GM21737 (cell line): ENCODE data around the gene CLCN7.
A peak's percentile ranks its signal among the peaks of the same experiment; 100 is the strongest.

Source experiments
- ATAC-seq: cut with Tn5 transposase; IDR thresholded peaks from one replicate; pipeline ENCODE4 v1.9.1; 2021; ENCODE audit warnings: mild to moderate bottlenecking, moderate library complexity; ENCODE audit not compliant: unreplicated experiment

The CLCN7 gene

DNA sequence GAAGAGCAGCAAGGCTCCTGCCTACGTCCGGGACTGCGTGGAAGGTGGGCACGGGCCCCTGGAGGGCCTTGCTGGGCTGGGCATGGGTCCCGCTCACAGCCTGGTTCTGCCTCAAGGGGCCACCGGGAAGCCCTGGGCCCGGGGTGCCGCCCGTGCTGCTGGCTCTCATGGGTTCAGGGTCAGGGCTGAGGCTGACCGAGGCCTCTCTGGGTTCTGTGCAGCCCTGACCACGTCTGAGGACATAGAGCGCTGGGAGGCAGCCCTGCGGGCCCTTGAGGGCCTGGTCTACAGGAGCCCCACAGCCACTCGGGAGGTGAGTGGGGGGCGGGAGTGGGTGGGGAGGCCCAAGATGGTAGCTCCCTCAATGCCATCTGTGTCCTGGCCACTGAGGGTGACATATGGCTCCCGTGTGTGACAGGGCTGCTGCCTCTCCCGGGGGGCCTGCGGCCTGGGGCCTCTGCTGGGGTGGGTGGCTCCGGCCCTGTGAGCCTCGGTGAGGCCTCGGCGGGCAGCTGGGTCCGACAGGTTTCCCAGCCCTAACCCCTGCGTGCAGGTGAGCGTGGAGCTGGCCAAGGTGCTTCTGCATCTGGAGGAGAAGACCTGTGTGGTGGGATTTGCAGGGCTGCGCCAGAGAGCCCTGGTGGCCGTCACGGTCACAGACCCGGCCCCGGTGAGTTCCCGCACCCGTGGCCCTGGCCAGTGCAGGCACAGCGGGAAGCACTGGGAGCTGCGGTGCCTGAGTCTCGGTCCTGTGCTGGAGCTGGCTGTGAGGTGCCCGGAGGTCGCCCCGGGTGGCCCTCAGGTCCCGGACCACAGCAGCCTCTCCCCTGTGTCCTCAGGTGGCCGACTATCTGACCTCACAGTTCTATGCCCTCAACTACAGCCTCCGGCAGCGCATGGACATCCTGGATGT, 27.5 kb upstream of the CLCN7 start:
- no peak for ATAC-seq

DNA sequence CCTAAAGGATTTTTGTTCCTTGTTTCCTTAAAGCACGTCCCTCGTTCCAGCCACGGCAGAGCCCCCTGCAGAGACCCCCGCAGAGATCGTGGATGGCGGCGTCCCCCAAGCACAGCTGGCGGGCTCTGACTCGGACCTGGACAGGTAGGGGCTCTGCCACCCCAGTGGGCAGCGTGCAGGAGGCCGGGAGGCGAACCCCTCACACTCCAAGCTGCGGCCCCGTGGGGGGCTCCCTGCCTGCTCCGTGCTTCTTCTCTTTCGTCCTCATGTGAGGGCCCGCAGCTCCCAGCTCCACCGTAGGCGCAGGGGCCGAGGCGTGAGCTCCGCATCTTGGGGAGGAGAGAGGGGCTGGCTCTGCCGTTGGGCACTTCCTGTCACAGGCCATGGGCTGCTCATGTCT, 26.8 kb upstream of the CLCN7 start:
- ATAC-seq, result no peak

DNA sequence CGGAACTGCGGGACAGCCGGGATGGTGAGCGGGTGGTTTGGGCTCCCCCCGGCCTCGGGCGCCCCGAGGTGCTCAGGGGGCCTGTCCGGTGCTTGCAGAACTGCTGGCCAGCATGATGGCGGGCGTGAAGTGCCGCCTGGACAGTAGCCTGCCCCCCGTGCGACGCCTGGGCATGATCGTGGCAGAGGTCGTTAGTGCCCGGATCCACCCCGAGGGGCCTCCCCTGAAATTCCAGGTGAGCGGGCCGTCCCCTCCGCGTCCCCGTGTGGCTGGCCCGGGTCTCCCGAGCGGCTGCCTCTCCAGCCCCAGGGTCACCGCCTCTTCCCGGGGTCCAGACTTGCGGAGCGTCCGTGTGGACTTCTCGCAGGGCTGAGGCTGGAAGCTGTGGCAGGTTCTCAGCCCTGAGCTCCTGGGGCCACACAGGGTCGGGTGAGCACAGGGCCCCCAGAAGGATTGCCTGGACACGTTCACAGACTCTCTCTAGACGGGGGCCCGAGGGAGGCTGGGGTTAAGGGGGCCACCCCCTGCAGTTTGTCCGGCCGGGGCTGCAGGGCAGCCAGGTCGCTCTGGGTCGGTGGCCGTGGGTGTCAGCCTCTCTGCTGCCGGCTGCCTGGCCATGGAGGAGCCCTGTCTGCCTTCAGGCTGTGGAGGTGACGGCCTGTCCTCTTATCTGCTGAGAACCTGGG, 25.8 kb upstream of the CLCN7 start:
- no peak for ATAC-seq

DNA sequence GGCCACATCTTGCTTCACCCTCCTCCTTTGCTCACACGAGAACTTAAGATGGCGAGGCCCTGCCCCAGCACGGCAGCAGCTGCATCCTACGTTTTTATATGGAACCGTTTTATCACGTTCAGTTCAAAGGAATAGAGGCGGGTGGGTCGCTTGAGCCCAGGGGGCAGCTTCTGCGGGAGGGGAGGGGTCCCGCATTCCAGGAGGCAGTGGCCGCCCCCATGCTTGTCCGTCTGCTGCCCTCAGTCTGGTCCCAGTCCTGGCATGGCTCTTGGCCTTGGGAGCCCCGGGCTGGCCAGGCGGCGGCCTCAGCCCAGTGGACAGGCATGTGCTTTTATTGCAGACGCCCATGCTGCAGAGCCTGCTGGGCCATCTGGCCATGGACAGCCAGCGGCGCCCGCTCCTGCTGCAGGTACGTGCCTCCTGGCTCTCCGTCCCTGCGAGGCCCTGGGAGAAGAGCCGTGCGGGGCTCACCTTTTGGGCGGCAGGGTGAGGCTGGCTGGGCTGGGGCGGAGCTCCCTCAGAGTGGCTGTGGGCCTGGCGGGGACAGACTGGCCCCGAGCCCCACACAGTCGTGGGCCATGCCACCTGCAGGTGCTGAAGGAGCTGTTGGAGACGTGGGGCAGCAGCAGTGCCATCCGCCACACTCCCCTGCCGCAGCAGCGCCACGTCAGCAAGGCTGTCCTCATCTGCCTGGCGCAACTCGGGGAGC, 25.1 kb upstream of the CLCN7 start:
- no peak for ATAC-seq

DNA sequence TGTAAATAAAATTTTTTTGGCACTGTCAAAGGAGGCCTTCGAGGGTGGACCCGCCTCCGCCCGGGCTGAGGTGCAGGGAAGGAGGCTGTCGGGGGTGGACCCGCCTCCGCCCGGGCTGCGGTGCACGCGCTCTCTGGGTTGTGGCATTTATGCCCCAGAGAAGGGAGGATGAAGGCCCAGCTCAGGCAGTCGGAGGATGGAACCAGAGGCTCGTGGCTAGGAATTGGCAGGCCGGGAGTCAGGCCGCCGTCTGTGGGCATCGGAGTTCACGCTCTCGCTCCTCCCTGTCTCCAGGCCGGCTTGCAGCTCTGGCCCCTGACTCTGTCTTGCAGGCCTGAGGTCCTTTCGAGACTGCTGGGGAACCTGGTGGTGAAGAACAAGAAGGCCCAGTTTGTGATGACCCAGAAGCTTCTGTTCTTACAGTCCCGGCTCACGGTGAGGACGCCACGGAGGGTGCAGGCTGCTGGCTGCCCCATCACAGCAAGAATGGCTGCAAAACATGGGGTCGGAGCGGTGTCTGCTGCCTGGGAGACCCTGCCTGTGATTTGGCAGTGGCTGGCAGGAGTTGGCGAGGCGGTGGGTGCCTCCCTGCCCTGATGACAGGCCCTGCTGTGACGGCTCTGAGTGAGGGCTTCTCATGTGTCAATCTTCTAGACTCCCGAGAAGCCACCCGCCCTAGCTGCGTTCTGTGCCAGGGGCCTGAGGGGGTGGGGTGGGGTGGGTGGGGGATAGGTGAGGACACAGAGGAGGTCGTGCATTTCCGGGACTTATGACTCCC, 24.3 kb upstream of the CLCN7 start:
- no peak for ATAC-seq

DNA sequence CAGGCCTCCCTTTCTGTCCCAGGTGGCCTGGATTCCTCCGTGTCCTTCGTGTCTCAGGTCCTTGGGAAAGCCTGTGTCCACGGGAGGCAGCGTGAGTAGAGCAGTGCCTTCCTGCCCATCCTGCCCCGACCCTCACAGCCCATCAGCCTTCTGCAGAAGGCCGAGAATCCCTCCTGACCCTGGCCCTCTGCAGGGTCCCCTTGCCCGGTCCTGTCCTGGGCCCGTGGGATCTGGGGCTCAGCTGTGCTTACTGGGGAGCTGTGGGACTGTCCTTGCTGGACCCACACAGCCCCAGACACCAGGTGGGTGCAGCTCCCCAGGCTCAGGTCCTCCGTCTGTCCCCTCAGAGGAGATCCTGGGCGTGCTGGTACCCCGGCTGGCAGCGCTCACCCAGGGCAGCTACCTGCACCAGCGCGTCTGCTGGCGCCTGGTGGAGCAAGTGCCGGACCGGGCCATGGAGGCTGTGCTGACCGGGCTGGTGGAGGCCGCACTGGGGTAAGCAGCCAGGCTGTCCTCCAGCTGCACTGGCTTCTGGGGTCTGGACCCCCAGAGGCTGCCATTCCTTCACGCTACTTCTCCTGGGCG, 22.3 kb upstream of the CLCN7 start:
- no peak for ATAC-seq

- no peak for ATAC-seq
Observed at GRCh38 chr16:1496464-1496863, 21.6 kb upstream of the CLCN7 start.

- ATAC-seq, result no peak
Observed at GRCh38 chr16:1495889-1496262, 21.0 kb upstream of the CLCN7 start.

DNA sequence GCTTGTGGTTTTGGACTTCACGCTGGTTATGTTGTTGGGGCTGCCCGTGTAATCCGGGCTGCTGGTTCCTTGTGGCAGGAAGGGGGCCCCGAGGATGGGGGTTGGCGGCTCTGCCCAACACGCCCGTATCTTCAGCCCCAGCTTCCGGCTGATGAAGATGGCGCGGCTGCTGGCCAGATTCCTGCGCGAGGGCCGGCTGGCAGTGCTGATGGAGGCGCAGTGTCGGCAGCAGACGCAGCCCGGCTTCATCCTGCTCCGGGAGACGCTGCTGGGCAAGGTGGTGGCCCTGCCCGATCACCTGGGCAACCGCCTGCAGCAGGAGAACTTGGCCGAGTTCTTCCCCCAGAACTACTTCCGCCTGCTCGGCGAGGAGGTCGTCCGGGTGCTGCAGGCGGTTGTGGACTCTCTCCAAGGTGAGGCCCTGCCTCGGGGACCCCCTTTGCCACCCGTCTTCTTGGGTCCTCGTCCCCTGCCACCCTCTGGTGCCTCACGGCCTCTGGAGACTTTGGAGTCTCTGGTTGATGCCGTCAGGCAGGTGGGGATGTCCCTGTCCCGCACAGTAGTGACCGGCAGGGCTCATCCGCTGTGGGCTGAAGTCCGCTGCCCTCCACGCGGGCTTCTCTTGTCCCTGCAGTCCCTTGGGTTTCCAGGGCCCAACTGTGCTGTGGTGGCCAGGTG, 20.5 kb upstream of the CLCN7 start:
- no peak for ATAC-seq

- no peak for ATAC-seq
Observed at GRCh38 chr16:1494711-1495110, 19.9 kb upstream of the CLCN7 start.

DNA sequence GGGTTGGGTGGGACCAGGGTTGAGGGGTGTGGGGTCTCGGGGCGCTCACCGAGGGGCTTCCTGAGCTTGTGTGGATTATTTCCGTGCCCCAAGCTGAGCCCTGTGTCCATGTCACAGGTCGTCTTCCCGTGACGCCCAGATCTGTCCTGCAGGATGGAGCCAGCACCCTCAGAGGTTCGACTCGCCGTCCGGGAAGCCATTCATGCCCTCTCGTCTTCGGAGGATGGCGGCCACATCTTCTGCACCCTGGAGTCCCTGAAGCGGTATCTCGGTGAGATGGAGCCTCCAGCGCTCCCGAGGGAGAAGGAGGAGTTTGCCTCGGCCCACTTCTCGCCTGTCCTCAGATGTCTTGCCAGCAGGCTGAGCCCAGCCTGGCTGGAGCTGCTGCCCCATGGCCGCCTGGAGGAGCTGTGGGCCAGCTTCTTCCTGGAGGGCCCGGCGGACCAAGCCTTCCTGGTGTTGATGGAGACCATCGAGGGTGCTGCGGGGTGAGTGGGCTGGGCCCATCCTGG, 19.4 kb upstream of the CLCN7 start:
- no peak for ATAC-seq

DNA sequence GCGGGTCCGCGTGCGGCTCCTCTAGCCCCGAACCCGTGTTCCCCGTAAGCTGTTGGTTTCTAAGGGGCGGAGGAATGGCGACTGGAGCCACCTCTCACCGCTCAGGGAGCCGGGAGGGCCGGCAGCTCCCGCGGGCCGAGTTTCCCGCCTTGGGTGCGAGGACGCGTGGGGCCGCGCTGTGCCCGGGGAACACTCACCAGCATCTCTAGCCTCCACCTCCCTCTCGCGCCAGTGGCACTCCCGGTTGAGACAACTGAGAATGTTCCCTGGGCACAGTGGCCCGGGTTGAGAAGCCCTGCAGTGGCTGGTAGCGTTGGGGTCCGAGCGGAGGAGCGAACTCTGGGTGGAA, 18.9 kb upstream of the CLCN7 start:
- no peak for ATAC-seq

- peak; percentile 51 for ATAC-seq
Observed at GRCh38 chr16:1492923-1493745, 18.3 kb upstream of the CLCN7 start, which contains the start of gene TELO2. Gene TELO2, plus strand, starts transcription at chr16:1493360. Its CDS starts 922 bp downstream, at chr16:1494282.

- ATAC-seq, result no peak
Observed at GRCh38 chr16:1492082-1492922, 17.5 kb upstream of the CLCN7 start.

DNA sequence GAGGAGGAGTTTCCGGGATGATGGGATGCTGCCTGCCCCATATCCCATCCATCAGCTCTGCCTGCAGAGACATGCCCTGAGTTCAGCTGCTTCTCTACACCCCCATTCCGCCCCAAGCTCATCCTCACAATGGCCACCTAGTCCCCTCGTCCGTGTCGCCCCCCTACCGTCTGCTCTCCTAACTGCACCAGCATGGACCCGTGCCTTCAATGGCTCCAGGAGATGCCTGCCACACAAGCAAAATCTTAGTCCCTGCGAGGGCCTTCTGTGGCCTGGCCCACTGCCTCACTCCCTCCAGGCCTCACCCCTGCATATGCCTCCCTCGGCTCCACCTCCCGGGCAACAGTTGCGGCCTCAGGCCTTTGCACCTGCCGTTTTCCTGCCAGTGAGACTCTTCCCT, 16.5 kb upstream of the CLCN7 start:
- ATAC-seq, result no peak

GRCh38 chr16:1489077-1489476, 14.2 kb upstream of the CLCN7 start:
- ATAC-seq, result no peak

DNA sequence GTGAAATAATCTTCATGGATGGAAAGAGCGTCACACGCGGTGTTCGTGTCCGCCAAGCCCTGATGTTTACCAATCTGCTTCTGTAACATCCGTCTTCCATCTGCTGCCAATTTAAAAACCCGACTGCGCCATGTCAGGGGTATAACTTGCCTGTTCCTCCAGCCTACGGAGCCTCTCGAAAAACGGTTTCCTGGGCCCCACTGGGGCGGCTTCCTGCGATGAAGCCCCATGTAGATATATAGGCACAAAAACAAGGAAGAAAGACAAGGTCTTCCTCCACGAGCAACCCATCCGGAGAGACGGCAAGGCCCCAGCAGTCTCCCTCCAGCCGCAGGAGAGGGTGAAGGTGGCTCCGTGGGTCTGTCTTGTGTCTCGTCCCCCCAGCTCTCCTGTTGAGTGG, 13.8 kb upstream of the CLCN7 start, which contains the start of gene PTX4:
Gene PTX4, minus strand, starts transcription at position 326 of the 400 bp plus-strand sequence. Its CDS starts 35 bp downstream, at position 291.
- ATAC-seq, result no peak

DNA sequence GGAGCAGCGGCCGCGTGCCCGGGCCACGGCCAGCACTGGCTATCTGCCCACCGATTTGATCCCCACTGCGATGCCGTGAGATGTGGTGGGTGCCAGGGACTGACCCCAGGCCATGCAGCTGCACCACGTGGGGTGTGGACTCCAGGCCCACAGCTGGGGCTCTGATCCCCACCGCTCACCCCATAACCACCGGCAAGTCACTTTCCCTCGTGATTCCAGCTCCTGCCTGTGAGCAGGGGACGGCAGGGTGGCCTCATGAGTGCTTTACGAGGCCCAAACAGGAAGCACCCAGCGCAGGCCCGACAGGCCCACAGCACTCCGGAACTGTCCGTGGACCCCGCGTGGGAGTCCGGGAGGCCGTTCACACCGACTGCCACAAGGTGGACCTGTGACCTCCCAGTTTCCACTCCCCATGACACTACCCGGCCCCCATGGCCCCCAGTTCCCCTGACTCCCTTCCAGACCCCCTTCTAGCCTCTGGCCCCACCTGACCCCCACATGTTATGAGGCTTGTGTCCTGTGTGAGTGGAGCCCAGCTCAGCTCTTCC, 13.3 kb upstream of the CLCN7 start:
- no peak for ATAC-seq
